Measurements from ENCODE around the gene CASK.

GRCh38 chrX:41732260-41732659, 191.1 kb downstream of the CASK start:
- TF ChIP-seq CTCF (IDR thresholded peaks at IDR 0.05) (no peak), POLR2A (IDR thresholded peaks at IDR 0.05) (no peak)

Data from adrenal gland (tissue), 5 donors.